GM23338 (cell line): ENCODE data around the gene MMAB. TPM values are rescaled to one million over a fixed set of nuclear protein-coding genes. Genes with fewer than 3 reads are reported as not detected.

Source experiments
- CREB1 ChIP-seq: fragments of 250-450 bp; sonication (Bioruptor Pico); IDR thresholded peaks from 2 replicates; pipeline ENCODE4 v1.5.0; 2020; ENCODE audit warnings: low read depth, mild to moderate bottlenecking, moderate library complexity
- EZH2 ChIP-seq: fragments of 200-600 bp; sonication (generic); IDR thresholded peaks from one replicate; pipeline ENCODE4 v1.8.0; 2017; ENCODE audit warnings: antibody characterized with exemption, mild to moderate bottlenecking, low read depth; ENCODE audit not compliant: unreplicated experiment
- EZH2phosphoT487 ChIP-seq: fragments of 200-600 bp; sonication (generic); IDR thresholded peaks from one replicate; pipeline ENCODE4 v1.8.1; 2018; ENCODE audit warnings: antibody characterized with exemption; ENCODE audit not compliant: unreplicated experiment
- JUNB ChIP-seq: IDR thresholded peaks from one replicate; pipeline ENCODE4 v1.6.1; 2016; ENCODE audit warnings: antibody characterized with exemption; ENCODE audit not compliant: unreplicated experiment
- POLR2AphosphoS5 ChIP-seq: IDR thresholded peaks from 2 replicates; pipeline ENCODE4 v1.6.1; 2016; ENCODE audit warnings: antibody characterized with exemption, low read depth
- STAT1 ChIP-seq: IDR thresholded peaks from one replicate; pipeline ENCODE4 v1.6.1; 2016; ENCODE audit warnings: antibody characterized with exemption; ENCODE audit not compliant: unreplicated experiment
- ZNF114 ChIP-seq: fragments of 250-450 bp; sonication (Bioruptor Pico); IDR thresholded peaks from 2 replicates; pipeline ENCODE4 v1.5.0; 2020; ENCODE audit warnings: mild to moderate bottlenecking, moderate library complexity
- ZNF331 ChIP-seq: fragments of 250-450 bp; sonication (Bioruptor Pico); IDR thresholded peaks from 2 replicates; pipeline ENCODE4 v1.5.0; 2020; ENCODE audit warnings: low read depth, mild to moderate bottlenecking, moderate library complexity
- polyA plus RNA-seq: library from polyadenylated mRNA; unstranded; fragments of >200 nt; fragmentation: Nextera tagmentation; extraction: Ambion mirVana; gene quantifications from 2 replicates; pipeline ENCODE4 v1.2.1, GENCODE V29; 2016
- total RNA-seq: library from RNA; depleted of rRNA; stranded (reverse); fragments of >200 nt; shearing (Covaris generic); gene quantifications from 2 replicates; pipeline ENCODE4 v1.2.3, GENCODE V29; 2014
- TF ChIP-seq, protein P1 (sequence below): fragments of 250-450 bp; sonication (Bioruptor Pico); IDR thresholded peaks from 2 replicates; pipeline ENCODE4 v1.5.0; 2020; ENCODE audit warnings: mild to moderate bottlenecking, moderate library complexity
- TF ChIP-seq, protein P2 (sequence below), 2 experiments: fragments of 200-600 bp in 1 of 2; sonication (generic) in 1 of 2; conservative IDR thresholded peaks; 2 replicates each; pipeline versions ENCODE4 v1.5.1 to v1.6.1; 2016 to 2017; ENCODE audit warnings: antibody characterized with exemption in 2 of 2, low read depth in 2 of 2, mild to moderate bottlenecking in 2 of 2, moderate library complexity in 1 of 2
- TF ChIP-seq, protein P3 (sequence below): IDR thresholded peaks from 2 replicates; pipeline ENCODE4 v1.6.1; 2016; ENCODE audit warnings: antibody characterized with exemption

MMAB gene
- total and polyA plus RNA-seq, 2 experiments from 2014 or later, result 24.7 to 38.5 TPM

DNA sequence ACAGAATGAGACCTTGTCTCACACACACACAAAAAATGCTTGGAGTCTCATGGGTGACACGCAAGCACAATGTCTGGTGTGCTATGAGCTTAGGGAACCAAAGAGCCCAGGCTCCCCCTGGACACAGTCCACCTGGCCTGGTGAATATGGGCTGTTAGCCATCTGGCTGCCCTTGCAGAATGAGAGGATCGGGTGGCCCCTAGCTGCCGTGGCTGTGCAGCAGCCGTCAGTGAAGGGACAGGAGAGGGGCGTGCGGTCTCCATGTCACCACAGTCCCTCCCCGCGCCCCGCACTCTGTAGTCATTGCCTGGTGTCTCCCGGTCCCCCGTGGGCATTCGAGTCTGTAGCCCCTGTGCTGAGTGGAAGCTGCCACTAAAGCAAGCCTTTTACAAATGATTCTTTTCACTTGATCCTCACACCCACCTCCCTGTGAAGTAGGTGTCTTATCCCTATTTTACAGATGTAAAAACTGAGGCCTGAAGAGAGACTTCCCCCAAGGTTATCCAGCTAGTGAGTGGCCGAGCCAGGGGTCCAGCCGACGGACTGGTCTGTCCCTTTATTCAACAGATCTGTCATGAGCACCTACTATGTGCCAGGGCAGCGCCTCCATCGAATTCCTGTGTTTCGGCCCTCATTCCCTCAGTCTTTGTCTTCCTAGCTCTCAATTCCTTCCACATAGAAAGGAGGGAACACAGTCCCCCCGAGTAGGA, 19.0 kb upstream of the MMAB start (continued):
- TF ChIP-seq, protein P1, sequence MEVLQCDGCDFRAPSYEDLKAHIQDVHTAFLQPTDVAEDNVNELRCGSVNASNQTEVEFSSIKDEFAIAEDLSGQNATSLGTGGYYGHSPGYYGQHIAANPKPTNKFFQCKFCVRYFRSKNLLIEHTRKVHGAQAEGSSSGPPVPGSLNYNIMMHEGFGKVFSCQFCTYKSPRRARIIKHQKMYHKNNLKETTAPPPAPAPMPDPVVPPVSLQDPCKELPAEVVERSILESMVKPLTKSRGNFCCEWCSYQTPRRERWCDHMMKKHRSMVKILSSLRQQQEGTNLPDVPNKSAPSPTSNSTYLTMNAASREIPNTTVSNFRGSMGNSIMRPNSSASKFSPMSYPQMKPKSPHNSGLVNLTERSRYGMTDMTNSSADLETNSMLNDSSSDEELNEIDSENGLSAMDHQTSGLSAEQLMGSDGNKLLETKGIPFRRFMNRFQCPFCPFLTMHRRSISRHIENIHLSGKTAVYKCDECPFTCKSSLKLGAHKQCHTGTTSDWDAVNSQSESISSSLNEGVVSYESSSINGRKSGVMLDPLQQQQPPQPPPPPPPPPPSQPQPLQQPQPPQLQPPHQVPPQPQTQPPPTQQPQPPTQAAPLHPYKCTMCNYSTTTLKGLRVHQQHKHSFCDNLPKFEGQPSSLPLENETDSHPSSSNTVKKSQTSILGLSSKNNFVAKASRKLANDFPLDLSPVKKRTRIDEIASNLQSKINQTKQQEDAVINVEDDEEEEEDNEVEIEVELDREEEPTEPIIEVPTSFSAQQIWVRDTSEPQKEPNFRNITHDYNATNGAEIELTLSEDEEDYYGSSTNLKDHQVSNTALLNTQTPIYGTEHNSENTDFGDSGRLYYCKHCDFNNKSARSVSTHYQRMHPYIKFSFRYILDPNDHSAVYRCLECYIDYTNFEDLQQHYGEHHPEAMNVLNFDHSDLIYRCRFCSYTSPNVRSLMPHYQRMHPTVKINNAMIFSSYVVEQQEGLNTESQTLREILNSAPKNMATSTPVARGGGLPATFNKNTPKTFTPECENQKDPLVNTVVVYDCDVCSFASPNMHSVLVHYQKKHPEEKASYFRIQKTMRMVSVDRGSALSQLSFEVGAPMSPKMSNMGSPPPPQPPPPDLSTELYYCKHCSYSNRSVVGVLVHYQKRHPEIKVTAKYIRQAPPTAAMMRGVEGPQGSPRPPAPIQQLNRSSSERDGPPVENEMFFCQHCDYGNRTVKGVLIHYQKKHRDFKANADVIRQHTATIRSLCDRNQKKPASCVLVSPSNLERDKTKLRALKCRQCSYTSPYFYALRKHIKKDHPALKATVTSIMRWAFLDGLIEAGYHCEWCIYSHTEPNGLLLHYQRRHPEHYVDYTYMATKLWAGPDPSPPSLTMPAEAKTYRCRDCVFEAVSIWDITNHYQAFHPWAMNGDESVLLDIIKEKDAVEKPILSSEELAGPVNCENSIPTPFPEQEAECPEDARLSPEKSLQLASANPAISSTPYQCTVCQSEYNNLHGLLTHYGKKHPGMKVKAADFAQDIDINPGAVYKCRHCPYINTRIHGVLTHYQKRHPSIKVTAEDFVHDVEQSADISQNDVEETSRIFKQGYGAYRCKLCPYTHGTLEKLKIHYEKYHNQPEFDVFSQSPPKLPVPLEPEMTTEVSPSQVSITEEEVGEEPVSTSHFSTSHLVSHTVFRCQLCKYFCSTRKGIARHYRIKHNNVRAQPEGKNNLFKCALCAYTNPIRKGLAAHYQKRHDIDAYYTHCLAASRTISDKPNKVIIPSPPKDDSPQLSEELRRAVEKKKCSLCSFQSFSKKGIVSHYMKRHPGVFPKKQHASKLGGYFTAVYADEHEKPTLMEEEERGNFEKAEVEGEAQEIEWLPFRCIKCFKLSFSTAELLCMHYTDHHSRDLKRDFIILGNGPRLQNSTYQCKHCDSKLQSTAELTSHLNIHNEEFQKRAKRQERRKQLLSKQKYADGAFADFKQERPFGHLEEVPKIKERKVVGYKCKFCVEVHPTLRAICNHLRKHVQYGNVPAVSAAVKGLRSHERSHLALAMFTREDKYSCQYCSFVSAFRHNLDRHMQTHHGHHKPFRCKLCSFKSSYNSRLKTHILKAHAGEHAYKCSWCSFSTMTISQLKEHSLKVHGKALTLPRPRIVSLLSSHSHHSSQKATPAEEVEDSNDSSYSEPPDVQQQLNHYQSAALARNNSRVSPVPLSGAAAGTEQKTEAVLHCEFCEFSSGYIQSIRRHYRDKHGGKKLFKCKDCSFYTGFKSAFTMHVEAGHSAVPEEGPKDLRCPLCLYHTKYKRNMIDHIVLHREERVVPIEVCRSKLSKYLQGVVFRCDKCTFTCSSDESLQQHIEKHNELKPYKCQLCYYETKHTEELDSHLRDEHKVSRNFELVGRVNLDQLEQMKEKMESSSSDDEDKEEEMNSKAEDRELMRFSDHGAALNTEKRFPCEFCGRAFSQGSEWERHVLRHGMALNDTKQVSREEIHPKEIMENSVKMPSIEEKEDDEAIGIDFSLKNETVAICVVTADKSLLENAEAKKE (CRISPR knock-in tag), result no peak
- TF ChIP-seq ZNF331, result no peak
- TF ChIP-seq ZNF114 (CRISPR knock-in tag), result no peak
- no peak for TF ChIP-seq POLR2AphosphoS5
- no peak for TF ChIP-seq CREB1
- TF ChIP-seq STAT1, result no peak
- TF ChIP-seq, protein P2, sequence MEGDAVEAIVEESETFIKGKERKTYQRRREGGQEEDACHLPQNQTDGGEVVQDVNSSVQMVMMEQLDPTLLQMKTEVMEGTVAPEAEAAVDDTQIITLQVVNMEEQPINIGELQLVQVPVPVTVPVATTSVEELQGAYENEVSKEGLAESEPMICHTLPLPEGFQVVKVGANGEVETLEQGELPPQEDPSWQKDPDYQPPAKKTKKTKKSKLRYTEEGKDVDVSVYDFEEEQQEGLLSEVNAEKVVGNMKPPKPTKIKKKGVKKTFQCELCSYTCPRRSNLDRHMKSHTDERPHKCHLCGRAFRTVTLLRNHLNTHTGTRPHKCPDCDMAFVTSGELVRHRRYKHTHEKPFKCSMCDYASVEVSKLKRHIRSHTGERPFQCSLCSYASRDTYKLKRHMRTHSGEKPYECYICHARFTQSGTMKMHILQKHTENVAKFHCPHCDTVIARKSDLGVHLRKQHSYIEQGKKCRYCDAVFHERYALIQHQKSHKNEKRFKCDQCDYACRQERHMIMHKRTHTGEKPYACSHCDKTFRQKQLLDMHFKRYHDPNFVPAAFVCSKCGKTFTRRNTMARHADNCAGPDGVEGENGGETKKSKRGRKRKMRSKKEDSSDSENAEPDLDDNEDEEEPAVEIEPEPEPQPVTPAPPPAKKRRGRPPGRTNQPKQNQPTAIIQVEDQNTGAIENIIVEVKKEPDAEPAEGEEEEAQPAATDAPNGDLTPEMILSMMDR (conservative IDR thresholded peaks at IDR 0.05; ENCODE audit: low read depth in 2 of 2), result no peak
- TF ChIP-seq JUNB, result no peak
- TF ChIP-seq, protein P3, sequence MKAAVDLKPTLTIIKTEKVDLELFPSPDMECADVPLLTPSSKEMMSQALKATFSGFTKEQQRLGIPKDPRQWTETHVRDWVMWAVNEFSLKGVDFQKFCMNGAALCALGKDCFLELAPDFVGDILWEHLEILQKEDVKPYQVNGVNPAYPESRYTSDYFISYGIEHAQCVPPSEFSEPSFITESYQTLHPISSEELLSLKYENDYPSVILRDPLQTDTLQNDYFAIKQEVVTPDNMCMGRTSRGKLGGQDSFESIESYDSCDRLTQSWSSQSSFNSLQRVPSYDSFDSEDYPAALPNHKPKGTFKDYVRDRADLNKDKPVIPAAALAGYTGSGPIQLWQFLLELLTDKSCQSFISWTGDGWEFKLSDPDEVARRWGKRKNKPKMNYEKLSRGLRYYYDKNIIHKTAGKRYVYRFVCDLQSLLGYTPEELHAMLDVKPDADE, result no peak
- no peak for TF ChIP-seq EZH2phosphoT487
- TF ChIP-seq EZH2, result no peak
